H9 (cell line): ENCODE results near the gene DLG2. TPM values are rescaled to one million over a fixed set of nuclear protein-coding genes. Genes with fewer than 3 reads are reported as not detected.

ENCODE experiments used
- DNase-seq: peaks from one replicate; pipeline ENCODE4 v3.0.0-alpha.2; 2017
- H2AFZ ChIP-seq: one replicate; pipeline ENCODE4 v1.6.1; 2013; ENCODE audit warnings: mild to moderate bottlenecking, low read length, control low read depth, moderate library complexity
- H2AK5ac ChIP-seq: 2 replicates; pipeline ENCODE4 v1.6.1; 2013; ENCODE audit warnings: low read length, control low read depth, mixed read lengths; ENCODE audit not compliant: insufficient read length
- H2BK120ac ChIP-seq: one replicate; pipeline ENCODE4 v1.6.1; 2013; ENCODE audit warnings: low read depth, mild to moderate bottlenecking, low read length, control low read depth, inconsistent platforms; ENCODE audit not compliant: poor library complexity, severe bottlenecking
- H2BK12ac ChIP-seq: 2 replicates; pipeline ENCODE4 v1.6.1; 2013; ENCODE audit warnings: low read length, control low read depth, mixed read lengths, low read depth; ENCODE audit not compliant: insufficient read length
- H2BK15ac ChIP-seq: 2 replicates; pipeline ENCODE4 v1.6.1; 2013; ENCODE audit warnings: low read depth, low read length, control low read depth
- H2BK20ac ChIP-seq: one replicate; pipeline ENCODE4 v1.6.1; 2013; ENCODE audit warnings: low read depth, mild to moderate bottlenecking, low read length, control low read depth, inconsistent platforms; ENCODE audit not compliant: poor library complexity, severe bottlenecking
- H2BK5ac ChIP-seq: 2 replicates; pipeline ENCODE4 v1.6.1; 2013; ENCODE audit warnings: low read length, control low read depth, mixed read lengths; ENCODE audit not compliant: insufficient read length
- H3K14ac ChIP-seq: 2 replicates; pipeline ENCODE4 v1.6.1; 2013; ENCODE audit warnings: low read length, control low read depth; ENCODE audit not compliant: insufficient read depth
- H3K18ac ChIP-seq: 2 replicates; pipeline ENCODE4 v1.6.1; 2013; ENCODE audit warnings: low read depth, mild to moderate bottlenecking, mixed read lengths, low read length, control low read depth; ENCODE audit not compliant: insufficient read length
- H3K23ac ChIP-seq: 2 replicates; pipeline ENCODE4 v1.6.1; 2013; ENCODE audit warnings: low read length, control low read depth, mixed read lengths, low read depth; ENCODE audit not compliant: insufficient read length
- H3K23me2 ChIP-seq: 2 replicates; pipeline ENCODE4 v1.6.1; 2013; ENCODE audit warnings: low read depth, mild to moderate bottlenecking, mixed read lengths, low read length, control low read depth; ENCODE audit not compliant: insufficient read length, poor library complexity, severe bottlenecking
- H3K27ac ChIP-seq: 2 replicates; pipeline ENCODE4 v1.5.1; 2013; ENCODE audit warnings: low read length, control low read depth, mixed read lengths, low read depth; ENCODE audit not compliant: insufficient read length
- H3K27me3 ChIP-seq: 2 replicates; pipeline ENCODE4 v1.6.1; 2013; ENCODE audit warnings: low read length, control low read depth, inconsistent platforms; ENCODE audit not compliant: insufficient read depth
- H3K4ac ChIP-seq: 2 replicates; pipeline ENCODE4 v1.6.1; 2013; ENCODE audit warnings: low read depth, mild to moderate bottlenecking, control low read depth, inconsistent platforms, low read length, moderate library complexity
- H3K4me1 ChIP-seq: 2 replicates; pipeline ENCODE4 v1.6.1; 2013; ENCODE audit warnings: low read length, control low read depth, inconsistent platforms; ENCODE audit not compliant: insufficient read depth
- H3K4me2 ChIP-seq: 2 replicates; pipeline ENCODE4 v1.6.1; 2013; ENCODE audit warnings: low read length, control low read depth, mixed read lengths; ENCODE audit not compliant: insufficient read length, insufficient read depth
- H3K56ac ChIP-seq: 2 replicates; pipeline ENCODE4 v1.6.1; 2013; ENCODE audit warnings: low read depth, mild to moderate bottlenecking, mixed read lengths, low read length, control low read depth; ENCODE audit not compliant: insufficient read length
- H3K79me1 ChIP-seq: 2 replicates; pipeline ENCODE4 v1.6.1; 2013; ENCODE audit warnings: low read depth, mild to moderate bottlenecking, moderate library complexity, low read length, control low read depth, inconsistent platforms; ENCODE audit not compliant: insufficient read depth, poor library complexity, severe bottlenecking
- H3K79me2 ChIP-seq: 2 replicates; pipeline ENCODE4 v1.6.1; 2013; ENCODE audit warnings: low read length, control low read depth, inconsistent platforms; ENCODE audit not compliant: insufficient read depth
- H3K9ac ChIP-seq: 2 replicates; pipeline ENCODE4 v1.6.1; 2013; ENCODE audit warnings: low read length, control low read depth, mixed read lengths; ENCODE audit not compliant: insufficient read length; ENCODE audit errors: extremely low read depth
- H3K9me3 ChIP-seq: one replicate; pipeline ENCODE4 v1.6.1; 2013; ENCODE audit warnings: low read depth, low read length, inconsistent platforms; ENCODE audit not compliant: control insufficient read depth
- H3T11ph ChIP-seq: one replicate; pipeline ENCODE4 v1.6.1; 2013; ENCODE audit warnings: mild to moderate bottlenecking, low read length, control low read depth, inconsistent platforms
- H4K20me1 ChIP-seq: one replicate; pipeline ENCODE4 v1.6.1; 2013; ENCODE audit not compliant: control insufficient read depth, insufficient read length, insufficient read depth
- H4K5ac ChIP-seq: 2 replicates; pipeline ENCODE4 v1.6.1; 2013; ENCODE audit warnings: low read depth, mild to moderate bottlenecking, mixed read lengths, low read length, control low read depth; ENCODE audit not compliant: insufficient read length
- H4K8ac ChIP-seq: replicated peaks from 2 replicates; pipeline ENCODE4 v1.6.1; 2013; ENCODE audit warnings: low read length, control low read depth, mixed read lengths, low read depth; ENCODE audit not compliant: insufficient read length
- H4K91ac ChIP-seq: 2 replicates; pipeline ENCODE4 v1.6.1; 2013; ENCODE audit warnings: low read depth, mild to moderate bottlenecking, moderate library complexity, mixed read lengths, low read length, control low read depth; ENCODE audit not compliant: insufficient read length
- H3K27ac Mint-ChIP-seq, 3 experiments: 2 replicates in 2 of 3; 3 replicates in 1 of 3; pipeline ENCODE4 v1.8.0; 2020 to 2021; ENCODE audit warnings: mixed read lengths in 3 of 3, mild to moderate bottlenecking in 1 of 3, moderate library complexity in 1 of 3
- H3K27me3 Mint-ChIP-seq: 2 replicates; pipeline ENCODE4 v1.8.0; 2021; ENCODE audit warnings: low read depth, mild to moderate bottlenecking, moderate library complexity, mixed read lengths
- H3K36me3 Mint-ChIP-seq, 3 experiments: 2 replicates in 2 of 3; 3 replicates in 1 of 3; pipeline ENCODE4 v1.8.0; 2020 to 2021; ENCODE audit warnings: low read depth in 3 of 3, mixed read lengths in 3 of 3; ENCODE audit not compliant: insufficient read depth in 1 of 3
- H3K4me1 Mint-ChIP-seq, 2 experiments: 2 replicates each; pipeline ENCODE4 v1.8.0; 2020; ENCODE audit warnings: mixed read lengths in 2 of 2
- H3K4me3 Mint-ChIP-seq, 2 experiments: 2 replicates in 1 of 2; 3 replicates in 1 of 2; pipeline ENCODE4 v1.8.0; 2020 to 2021; ENCODE audit warnings: mild to moderate bottlenecking in 2 of 2, mixed read lengths in 2 of 2, moderate library complexity in 1 of 2
- H3K9me3 Mint-ChIP-seq, 2 experiments: 2 replicates in 1 of 2; 3 replicates in 1 of 2; pipeline ENCODE4 v1.8.0; 2020; ENCODE audit warnings: mild to moderate bottlenecking in 2 of 2, mixed read lengths in 2 of 2, moderate library complexity in 1 of 2
- WGBS: extraction: QIAGEN DNeasy Blood & Tissue Kit; methylation state at CpG from one replicate; pipeline ENCODE4 v1.1.7; 2013; ENCODE audit warnings: missing lambda C conversion rate, low lambda C conversion rate, mixed read lengths; ENCODE audit not compliant: insufficient read length; ENCODE audit errors: extremely low coverage; 5-methylcytosine and 5-hydroxymethylcytosine counted together
- total RNA-seq: library from RNA; stranded (reverse); gene quantifications from 2 replicates; pipeline ENCODE4 v1.2.1, GENCODE V29; 2021
- TF ChIP-seq, protein P1 (sequence below): fragments of 200-600 bp; sonication (generic); conservative IDR thresholded peaks from 3 replicates; pipeline ENCODE4 v1.8.0; 2021; ENCODE audit warnings: antibody characterized with exemption, mild to moderate bottlenecking

The DLG2 gene
- total RNA-seq, 1 experiment from 2014 or later, result 8.0 TPM

DNA sequence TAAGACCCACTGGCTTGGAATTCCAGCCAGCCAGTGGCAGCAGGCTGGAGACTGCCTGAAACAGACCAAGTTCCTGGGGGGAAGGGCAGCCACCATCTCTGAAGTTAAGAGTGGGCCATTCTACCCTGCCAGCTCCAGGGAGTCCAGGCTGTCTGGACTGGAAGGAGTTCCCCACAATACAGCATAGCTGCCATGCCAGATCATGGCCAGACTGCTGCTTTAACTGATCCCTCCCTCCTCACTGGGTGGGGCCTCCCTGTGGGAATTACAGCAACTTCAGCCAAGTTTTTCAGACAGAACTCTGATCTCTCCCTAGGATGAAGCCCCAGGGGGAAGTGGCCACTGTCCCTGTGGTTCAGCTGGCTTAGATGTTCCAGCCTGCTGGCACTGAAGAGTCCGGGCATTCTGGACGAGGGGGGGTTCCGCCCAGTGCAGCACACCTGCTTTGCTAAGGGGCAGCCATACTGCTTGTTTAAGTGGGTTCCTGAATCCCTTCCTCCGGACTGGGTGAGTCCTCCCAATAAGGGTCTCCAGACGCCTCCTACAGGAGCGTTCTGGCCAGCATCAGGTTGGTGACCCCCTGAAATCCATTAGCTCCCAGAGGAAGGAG is 455.4 kb downstream of the DLG2 start:
- Histone ChIP-seq H3K18ac (no peak overlapping the region), H2AK5ac (no peak overlapping the region), H2AFZ (no peak overlapping the region), H2BK5ac (no peak overlapping the region), H4K91ac (no peak overlapping the region), H3T11ph (no peak overlapping the region), H3K4me1 (peaks cover 6% of the 10 kb centered on the region; the same call in 1 of the 2 replicates), H3K9ac (no peak overlapping the region), H2BK20ac (no peak overlapping the region), H3K27ac (no peak overlapping the region), H3K4me2 (no peak overlapping the region), H2BK15ac (no peak overlapping the region), H4K8ac (no peak overlapping the region), H4K5ac (no peak overlapping the region), H3K56ac (no peak overlapping the region), H2BK12ac (no peak overlapping the region), H3K79me1 (no peaks in the 10 kb centered on the region), H2BK120ac (no peak overlapping the region), H3K79me2 (no peaks in the 10 kb centered on the region), H3K23ac (no peak overlapping the region), H3K23me2 (no peaks in the 10 kb centered on the region), H3K9me3 (no peaks in the 10 kb centered on the region), H4K20me1 (no peaks in the 10 kb centered on the region), H3K27me3 (no peaks in the 10 kb centered on the region), H3K4ac (no peak overlapping the region), H3K14ac (no peak overlapping the region)
- Mint-ChIP-seq H3K4me1 (peaks cover 30 to 35% of the 10 kb centered on the region in 2 experiments), H3K36me3 (peaks cover 6 to 37% (median 6%) of the 10 kb centered on the region in 3 experiments; a peak in 5 of 7 replicates), H3K27me3 (no peaks in the 10 kb centered on the region), H3K4me3 (no peak overlapping the region), H3K27ac (no peak overlapping the region), H3K9me3 (peaks cover 23 to 30% of the 10 kb centered on the region in 2 experiments)
- DNase-seq, result no peak
- TF ChIP-seq, protein P1, sequence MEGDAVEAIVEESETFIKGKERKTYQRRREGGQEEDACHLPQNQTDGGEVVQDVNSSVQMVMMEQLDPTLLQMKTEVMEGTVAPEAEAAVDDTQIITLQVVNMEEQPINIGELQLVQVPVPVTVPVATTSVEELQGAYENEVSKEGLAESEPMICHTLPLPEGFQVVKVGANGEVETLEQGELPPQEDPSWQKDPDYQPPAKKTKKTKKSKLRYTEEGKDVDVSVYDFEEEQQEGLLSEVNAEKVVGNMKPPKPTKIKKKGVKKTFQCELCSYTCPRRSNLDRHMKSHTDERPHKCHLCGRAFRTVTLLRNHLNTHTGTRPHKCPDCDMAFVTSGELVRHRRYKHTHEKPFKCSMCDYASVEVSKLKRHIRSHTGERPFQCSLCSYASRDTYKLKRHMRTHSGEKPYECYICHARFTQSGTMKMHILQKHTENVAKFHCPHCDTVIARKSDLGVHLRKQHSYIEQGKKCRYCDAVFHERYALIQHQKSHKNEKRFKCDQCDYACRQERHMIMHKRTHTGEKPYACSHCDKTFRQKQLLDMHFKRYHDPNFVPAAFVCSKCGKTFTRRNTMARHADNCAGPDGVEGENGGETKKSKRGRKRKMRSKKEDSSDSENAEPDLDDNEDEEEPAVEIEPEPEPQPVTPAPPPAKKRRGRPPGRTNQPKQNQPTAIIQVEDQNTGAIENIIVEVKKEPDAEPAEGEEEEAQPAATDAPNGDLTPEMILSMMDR, result no peak
- WGBS, result no CpG with 5 or more reads among the region's 6 CpGs
